ENCODE results near the gene CAMK1D.

DNA sequence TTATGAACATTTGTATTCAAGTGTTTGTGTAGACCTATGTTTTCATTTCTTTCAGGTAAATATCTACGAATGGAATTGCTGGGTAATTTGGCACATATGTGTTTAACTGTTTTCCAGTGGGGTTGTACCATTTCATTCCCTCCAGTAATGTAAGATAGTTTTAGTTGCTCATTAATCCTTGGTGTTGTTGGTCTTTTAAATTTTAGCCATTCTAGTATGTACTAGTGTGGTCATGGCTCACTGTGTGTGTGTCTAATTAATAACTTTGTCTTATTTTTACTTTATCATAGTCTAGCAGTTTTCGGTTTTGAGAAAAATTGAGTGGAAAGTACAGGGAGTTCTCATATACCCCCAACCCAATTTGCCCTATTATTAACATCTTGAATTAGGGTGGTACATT, 278.8 kb downstream of the CAMK1D start:
- TF ChIP-seq POLR2AphosphoS5 (IDR thresholded peaks at IDR 0.05): no peak
- TF ChIP-seq, protein P1, sequence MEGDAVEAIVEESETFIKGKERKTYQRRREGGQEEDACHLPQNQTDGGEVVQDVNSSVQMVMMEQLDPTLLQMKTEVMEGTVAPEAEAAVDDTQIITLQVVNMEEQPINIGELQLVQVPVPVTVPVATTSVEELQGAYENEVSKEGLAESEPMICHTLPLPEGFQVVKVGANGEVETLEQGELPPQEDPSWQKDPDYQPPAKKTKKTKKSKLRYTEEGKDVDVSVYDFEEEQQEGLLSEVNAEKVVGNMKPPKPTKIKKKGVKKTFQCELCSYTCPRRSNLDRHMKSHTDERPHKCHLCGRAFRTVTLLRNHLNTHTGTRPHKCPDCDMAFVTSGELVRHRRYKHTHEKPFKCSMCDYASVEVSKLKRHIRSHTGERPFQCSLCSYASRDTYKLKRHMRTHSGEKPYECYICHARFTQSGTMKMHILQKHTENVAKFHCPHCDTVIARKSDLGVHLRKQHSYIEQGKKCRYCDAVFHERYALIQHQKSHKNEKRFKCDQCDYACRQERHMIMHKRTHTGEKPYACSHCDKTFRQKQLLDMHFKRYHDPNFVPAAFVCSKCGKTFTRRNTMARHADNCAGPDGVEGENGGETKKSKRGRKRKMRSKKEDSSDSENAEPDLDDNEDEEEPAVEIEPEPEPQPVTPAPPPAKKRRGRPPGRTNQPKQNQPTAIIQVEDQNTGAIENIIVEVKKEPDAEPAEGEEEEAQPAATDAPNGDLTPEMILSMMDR (IDR thresholded peaks at IDR 0.05): no peak
